ENCODE results near the gene S100A7A.
"Not testable (repeated sequence)": the region's sequence is repeated elsewhere in the genome, so short reads cannot be mapped to it uniquely, and the experiment has no call there.

Gene S100A7A

DNA sequence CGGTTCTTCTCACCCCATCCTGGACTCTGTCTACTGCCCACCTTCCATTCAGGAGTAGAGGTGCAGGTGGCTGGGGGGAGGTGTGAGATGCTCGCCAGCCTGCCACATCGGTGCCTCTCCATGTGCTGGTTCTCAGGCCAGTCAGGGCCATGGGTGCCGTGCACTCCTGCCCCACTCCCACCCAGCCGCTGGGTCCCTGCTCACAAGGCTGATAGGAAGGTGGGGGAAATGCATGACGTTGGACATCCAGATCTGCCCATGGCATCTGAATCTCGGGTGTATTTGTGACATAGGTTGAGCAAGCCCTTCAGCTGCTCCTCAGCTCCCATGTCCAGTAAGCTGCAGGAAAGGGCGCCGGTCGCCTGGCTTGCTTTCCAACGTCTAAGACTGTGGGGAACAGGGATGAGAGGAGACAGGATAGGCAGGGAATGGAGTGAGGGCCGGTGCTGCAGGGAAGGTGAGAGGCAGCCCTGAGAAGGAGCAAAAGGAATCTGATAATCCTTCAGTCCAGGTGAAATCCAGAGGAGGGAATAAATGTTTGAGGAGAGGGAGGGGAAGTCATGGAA is 11.8 kb downstream of the S100A7A start:
- DNase-seq, result no peak

DNA sequence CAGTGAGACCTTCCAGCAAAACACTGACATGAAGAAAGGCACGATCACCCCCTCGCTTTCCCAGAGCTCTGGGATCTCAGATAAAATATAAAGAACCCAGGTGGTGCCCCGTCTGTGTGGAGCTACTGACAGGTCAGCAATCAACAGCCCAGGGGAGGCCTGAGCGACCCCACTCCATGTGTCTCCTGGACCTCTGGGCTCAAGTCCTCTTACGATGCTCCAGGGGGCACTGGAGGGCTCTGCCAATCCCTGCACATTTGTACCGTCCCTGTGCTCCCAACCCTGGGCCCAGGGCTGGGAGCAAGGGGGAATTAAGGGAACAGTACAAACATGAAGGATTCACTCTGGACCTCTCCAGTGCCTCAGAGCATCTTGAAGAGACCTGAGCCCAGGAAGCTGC is 12.5 kb downstream of the S100A7A start:
- DNase-seq, result peak; percentile 35

DNA sequence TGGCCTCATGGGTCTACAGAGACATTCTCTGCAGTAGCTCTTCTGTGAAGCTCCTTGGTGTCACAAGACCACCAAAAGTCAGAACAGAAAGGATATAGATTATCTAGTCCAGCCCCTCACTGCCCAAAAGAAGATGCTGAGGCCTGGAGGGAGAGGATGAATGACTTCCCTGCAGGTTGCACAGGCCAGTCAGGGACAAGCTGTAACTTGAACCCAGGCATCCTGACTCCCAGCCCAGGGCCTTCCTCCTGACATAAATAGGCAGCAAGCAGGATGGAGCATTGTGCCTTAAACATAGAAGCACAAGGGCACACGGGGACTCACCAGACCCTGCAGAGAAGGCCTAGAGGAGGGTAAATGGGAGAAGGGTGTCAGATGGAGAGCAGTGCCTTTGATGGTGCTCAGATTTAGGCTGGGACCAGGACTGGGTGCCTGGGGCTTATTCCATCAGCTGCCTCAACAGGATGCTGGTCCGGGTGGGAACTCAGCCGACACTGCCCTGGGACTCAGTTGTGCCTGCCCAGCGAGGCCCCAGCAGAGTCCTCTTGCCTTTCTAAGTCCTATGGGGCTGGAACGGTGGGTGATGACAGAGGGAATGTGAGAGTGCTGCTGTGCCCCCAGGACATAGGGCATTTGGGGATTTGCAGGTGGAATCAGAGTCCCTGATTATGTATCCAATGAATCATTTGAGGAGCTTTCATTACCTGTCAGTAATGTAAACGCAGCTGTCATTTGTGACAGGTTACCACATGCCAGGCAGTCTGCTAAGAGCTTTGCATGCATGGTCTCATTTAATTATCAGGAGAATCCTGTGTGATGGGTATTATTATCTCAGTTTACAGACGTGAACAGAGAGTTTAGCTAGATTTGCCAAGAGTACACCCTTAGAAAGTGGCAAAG is 13.2 kb downstream of the S100A7A start:
- peak; percentile 87 for DNase-seq

DNA sequence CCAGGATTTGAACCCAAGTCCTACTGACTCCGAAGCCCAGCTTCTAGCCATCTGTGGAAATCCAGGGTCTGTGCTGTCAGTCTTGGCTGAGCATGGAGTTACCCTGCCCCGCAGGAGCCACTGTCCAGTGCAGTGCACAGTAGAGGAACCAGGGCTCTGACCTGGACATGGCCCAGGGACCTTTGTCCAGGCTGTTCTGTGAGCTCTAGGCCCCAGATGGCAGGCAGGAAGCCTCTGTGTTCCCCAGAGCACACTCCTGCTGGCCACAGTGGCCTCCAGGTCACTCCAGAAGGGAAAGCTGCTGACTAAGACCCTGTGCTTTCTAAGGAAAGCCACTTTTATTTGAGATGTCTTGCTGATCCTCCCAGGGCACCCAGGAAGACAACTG is 13.8 kb downstream of the S100A7A start:
- DNase-seq, result no peak

DNA sequence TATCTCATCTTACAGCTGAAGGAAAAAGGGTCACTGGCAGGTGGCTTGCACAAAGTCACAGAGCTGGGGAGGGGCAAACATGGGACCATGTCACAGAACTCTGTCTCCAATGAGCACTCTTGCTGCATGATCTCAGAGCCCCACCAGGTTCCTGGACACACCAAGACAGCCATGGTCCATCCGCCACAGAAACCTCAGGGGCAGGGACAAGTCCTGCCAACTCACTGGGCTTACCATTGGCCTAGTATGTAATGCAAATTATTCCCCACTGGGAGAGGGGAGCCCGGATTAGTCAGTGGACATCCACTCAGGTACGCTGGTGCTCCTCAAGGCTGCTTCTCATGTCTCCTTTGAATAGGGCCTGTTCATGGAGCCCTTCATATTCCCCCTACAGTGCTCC is 14.2 kb downstream of the S100A7A start:
- DNase-seq, result no peak

DNA sequence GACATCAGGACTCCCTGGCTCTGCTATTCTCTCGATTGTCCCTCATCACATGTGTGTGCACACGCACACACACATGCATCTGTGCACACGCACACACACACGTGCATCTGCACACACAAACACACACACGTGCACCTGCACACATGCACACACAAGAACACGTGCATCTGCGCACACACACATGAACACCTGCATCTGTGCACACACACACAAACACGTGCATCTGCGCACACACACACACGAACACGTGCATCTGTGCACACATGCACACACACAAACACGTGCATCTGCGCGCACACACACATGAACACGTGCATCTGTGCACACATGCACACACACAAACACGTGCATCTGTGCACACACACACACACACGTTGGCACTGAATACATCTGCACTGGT is 14.7 kb downstream of the S100A7A start:
- DNase-seq, result no peak

DNA sequence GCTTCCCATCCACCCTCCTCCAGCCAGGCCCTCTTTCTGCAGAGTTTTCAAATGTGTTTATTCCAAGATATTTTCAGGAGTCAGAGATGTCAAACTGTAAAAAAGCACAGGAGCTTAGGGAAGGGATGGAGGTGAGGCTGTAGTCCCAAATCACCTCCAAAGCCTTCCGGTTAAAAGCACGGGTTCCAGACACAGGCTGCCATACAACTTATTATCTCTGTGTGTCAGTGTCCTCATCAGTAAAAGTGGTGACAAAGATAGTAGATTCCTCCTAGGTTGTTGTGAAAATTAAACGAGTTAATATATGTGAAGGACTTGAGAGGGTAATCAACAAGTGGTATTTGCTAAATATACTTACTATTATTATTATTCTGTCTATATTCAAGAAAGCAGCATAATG is 15.1 kb downstream of the S100A7A start:
- DNase-seq, result no peak

DNA sequence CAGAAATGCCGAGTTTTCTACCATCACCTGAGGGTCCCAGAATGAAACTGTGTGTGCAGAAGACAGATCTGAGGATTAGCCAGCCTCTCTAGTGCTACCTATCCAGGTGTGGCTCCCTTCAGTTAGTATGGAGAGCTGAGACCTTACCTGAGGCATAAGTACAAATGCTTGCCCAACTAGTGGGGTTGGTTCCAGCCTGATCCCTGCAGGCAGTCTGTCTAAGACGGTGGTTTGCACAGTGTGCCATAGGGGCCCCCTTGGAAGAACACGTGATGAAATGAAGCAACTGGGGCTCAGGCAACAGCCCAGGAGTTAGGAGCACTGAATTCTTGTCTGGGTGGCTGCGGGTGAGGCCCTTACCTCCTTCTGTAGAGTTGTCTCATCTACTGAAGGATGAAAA is 15.6 kb downstream of the S100A7A start:
- no peak for DNase-seq

DNA sequence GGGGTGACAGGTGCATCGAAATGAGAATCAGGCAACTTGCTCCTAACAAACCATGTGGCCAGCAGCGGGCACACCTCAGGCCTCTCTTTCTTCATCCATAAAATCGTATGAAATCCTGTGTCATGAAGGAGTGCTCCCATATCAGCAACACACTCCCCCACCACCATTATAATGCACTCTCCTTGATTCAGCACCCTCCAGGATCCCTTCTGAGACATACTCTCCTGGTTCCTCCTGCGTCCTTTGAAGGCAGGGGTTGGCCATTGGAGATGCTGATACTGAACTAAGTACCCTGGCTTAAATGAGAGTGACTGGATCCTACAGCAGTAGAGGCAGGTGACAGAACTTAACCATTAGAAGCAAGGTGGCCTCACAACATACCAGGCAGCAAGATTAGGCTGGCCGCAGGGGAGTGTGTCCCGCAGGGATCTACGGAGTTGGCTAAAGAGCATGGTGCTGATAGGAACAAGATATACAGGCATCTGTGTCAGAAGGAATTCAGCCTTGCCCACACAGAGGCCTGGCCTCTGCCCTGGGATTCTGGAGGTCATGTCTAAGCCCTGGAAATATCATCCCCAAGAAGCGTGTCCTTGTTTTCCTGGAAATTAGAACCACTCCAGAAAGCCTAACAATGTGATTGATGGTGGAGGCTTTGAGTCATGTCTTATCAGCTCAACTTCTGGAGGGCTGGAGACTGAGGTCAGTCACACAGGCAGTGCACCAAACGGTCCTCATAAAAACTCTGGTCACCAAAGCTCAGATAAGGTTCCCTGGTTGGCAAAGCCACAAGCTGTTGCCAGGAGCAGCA is 16.8 kb downstream of the S100A7A start:
- DNase-seq, result no peak

DNA sequence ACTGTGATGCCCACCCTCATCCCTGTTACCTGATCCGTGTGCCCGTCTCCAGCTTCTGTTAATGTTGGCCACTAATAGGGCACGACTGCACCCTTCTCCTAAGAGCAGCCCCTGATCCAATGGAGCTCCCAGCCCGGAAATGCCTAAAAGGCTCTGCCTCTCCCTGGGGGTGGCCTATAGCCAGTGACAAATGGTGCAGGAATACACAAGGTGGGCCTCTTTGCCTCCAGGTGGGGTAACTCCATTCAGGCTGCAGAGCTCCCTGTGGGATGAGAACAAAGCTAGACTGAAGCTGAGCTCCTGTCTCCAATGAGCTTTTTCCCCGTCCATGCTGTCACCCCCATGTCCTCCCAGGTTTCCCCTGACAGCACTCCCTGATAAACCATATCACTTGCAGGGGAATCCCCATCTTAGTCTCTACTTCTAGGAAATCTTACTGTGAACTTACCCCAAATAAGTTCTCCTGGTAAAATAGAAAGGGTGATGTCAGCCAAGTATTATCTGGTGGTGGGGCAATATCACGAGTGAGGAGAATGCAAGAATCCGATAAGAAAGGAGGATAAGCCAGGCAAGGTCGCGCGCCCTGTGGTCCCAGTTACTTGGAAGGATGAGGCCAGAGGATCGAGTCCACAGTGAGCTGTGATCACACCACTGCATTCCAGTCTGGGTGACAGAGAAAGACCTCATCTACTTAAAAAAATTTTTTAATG is 18.6 kb downstream of the S100A7A start:
- no peak for DNase-seq

DNA sequence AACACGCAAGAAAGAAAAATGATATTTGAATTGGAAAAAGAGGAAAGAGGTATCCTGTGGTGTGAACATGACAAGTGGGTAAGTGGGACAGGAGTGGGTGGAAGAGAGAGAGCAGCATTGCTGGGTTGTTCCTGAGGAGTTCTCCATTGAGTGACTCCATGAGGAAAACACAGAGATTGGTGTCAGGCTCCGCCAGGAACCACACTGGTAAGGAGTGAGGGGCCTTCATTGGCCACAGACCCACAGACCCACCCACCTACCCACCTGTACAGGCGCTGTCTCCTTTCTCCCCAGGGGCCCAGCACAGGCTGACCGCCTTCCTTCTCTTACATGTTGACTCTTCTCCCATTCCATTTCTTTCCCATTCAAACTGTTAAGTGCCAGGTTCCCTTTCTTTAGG is 20.9 kb downstream of the S100A7A start:
- DNase-seq, result no peak

DNA sequence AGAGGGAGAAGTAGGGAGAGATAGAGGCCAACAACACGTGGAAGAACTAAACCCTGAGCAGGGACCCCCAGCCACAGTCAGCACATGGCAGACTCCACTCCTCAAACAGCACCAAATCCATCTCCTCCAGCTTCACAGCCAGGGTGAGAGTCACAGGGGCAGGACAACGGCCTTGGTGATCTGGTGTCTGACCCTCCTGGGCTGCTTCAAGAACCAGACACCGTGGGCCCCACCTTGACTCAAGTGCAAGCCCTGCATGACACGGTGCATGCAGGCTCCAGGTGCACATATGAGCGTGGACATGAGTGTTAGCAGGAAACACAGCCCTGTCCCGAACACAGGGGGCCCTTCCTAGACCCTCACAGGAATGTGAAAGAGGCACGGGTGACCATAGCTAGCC is 22.3 kb downstream of the S100A7A start:
- no peak for DNase-seq

DNA sequence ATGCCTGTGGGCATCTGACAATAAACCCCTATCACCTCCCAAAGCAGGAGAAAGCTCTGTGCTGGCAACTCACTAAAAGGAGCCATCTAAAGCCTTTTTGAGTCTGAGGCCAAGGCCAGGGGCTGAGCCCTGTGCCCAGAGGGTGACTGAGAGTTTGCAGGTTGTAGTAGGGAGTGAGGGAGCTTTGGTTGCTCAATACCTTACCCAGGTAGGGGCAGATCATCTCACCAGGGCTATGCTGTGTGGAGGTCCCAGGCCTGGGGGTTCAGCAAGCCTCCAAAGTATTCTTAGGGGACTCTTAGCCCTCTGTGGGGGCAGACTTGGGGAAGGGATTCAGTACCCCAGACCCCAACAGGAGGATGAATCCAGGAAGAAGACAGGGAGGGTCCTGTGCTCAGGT is 23.0 kb downstream of the S100A7A start:
- no peak for DNase-seq

DNA sequence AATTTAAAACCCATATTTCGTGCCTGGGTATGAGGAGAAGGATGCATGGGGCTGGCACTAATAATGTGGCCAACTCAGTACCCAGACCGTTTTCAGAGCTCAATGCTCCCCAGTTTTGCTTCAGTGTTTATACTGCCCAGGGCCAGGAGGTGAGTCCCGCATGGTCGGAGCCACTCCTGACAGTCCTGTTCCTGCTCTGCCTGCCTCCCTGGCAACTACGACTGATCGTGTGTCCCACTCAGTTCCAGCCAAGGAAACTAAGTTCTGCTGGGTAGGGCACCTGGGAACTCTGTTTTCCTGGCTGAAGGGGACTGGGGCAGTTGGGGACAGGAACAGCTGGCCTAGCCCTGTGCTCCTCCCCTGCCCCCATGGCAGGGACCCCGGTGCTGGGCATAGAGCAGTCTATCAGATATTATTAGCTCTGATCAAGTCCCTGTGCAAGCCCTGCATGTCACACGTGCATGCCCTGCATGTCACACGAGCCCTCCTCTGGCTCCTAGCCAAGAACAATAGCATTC is 25.0 kb downstream of the S100A7A start:
- peak; percentile 37 for DNase-seq

DNA sequence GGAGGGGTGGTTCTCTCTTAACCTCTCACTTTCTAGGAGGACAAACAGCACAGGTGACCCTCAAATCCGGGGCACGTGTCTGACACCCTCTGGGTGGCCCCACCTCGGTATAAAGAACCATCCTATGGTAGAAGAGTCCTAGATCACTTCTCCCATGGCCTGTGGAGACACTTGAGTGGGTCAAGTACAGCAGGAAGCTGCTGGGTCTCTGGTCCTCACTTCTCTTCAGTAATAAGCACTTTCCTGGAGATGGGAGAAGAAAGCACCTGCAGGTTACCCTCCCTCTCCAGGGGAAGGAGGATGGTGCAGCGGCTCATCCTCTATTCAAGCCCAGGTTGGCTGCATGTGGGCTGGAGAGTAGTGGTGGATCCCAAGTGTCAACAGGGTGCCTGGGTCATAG is 27.2 kb downstream of the S100A7A start:
- DNase-seq, result no peak

DNA sequence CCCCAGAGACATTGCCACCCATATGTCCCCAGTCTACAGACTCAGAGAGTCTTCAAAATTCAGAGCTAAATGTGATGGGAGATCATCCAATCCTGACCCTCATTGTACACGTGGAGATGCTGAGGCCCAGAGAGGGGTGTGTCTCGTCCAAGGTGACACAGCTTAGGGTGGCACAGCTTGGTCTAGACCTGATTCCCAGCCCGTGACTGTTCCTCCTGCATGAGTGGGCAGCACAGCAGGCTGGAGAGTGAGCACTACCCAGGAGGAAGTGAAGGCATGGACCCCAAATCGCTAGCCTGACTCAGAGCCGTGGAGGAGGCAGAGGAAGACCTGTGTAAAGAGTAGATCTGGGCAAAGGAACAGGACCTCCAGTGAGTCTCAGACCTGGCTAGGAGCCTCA is 27.8 kb downstream of the S100A7A start:
- no peak for DNase-seq

DNA sequence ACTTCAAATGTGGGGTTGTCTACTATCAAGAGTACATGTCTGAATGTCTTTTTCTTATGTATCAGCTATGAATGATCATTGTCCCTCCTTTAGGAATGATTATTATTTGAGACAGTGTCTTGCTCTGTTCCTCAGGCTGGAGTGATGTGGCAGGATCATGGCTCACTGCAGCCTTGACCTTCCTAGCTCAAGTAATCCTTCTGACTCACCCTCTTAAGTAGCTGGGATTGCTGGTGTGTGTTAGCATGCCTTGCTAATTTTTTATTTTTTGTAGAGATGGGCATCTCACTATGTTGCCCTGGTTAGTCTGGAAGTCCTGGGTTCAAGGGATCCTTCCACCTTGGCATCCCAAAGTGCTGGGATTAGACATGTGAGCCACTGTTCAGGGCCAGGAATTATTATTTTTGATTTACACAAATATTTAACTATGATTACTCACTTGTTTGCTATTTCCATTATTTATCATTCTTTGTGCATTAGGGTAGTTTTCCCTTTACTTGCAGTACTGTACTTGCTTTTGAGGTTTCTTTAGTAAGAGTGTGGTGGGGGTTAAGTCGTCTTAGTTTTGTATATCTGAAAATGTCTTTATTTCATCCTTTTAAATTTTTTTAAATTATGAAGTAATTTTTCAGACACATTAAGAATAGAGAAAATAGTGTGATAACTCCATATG is 31.3 kb downstream of the S100A7A start:
- no peak for DNase-seq

DNA sequence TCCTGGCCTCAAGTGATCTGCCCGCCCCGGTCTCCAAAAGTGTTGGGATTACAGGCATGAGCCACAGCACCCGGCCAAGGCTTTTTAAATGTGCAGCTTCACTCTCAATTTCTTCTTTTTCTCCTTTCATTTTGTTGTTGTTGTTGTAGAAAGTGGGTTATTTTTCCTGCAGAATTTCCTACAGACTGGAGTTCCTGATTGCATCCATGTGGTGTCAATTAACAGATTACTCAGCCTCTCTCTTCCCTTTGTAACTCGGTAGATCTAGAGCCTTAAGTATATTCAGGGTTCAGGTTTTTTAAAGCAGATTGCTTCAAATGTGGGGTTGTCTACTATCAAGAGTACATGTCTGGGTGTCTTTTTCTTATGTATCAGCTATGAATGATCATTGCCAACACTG is 32.5 kb downstream of the S100A7A start:
- not testable (repeated sequence) for DNase-seq

DNA sequence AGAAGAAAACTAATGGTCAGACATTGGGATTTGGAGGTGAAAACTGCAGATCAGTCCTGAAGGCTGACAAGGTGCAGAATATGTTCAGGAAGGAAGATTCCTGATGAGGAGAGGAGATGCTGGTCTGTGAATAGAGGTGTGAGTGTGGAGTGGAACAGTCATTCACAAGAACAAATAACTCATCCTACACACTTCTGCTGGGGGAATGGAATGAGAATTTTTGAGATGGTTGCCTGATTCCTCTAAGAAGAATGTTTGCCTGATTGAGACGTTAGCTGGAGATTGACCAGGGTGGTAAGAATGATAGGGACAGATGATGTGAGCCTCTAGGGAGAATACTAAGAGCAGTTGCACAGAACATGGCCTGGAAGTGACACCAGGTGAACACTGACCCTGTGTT is 40.1 kb downstream of the S100A7A start:
- DNase-seq, result no peak

DNA sequence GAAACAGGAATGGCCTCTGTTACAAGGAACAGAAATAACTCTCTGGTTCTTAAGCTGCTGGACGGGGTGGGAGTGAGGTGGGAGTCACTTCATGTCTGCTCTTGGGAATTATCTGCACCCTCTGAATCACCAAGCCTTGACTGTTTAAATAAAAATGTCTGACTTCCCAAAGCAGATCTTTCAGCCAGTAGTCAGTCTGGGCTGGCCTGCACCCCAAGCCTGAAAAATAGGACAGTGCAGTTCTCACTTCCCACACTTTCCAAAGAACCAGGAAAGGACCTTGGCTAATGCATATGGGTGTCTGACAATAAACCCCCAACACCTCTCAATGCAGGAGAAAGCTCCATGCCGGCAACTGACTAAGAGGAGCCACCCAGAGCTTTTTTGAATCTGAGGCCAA is 43.3 kb downstream of the S100A7A start:
- DNase-seq, result no peak

DNA sequence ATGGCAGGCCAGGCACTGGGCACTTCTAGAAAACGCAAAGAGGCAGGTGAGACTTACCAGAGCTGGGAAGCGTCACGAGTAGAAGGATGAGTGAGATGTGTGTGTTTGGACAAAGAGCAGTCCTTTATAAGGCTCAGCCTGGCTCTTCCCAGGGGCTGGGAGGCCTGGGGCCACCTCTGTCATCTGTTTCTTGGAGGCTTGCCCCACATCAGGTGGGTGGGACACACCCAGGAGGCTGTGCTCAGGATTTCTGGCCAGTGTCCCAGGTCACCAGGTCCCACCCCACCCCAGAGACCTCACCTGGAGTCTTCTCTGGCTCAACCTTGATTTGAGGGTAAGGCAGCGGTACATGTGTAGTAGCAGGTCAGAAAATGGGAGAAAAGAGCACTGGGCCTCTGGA is 44.2 kb downstream of the S100A7A start, which contains the start of gene S100A7:
Gene S100A7 (minus strand): TSS at position 101 of the 400 bp plus-strand sequence. CDS start 1,638 bp downstream, outside the sequence.
- no peak for DNase-seq

DNA sequence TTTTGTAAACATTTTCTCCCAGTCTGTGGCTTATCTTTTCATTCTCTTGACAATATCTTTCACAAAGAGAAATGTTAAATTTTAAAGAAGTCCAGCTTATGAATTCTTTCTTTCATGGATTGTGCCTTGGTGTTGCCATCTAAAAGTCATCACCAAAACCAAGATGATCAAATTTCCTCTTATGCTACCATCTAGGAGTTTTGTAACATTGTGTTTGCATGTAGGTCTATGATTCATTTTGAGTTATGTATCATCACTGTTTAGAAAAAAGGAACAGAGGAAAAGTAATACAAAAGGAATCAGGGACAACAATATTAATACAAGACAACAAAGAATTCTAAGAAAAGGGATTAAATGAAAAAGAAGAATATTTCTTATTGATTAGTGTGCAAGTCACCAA is 46.4 kb downstream of the S100A7A start:
- not testable (repeated sequence) for DNase-seq
